Activated naive CD4-positive, alpha-beta T cell treated with anti-CD3 and anti-CD28 coated beads for 36 hours (primary cell): Measurements from ENCODE around the gene SLC47A2. TPM values are rescaled to one million over a fixed set of nuclear protein-coding genes. Genes with fewer than 3 reads are reported as not detected.

Experiments
- CTCF ChIA-PET: fragments of 350-600 bp; sonication (Branson Sonifier 250); formaldehyde crosslinking; loops from one replicate; lab custom pipeline; 2021; ENCODE audit warnings: antibody characterized with exemption; lab: Charles Lee
- DNase-seq: peaks from one replicate; pipeline ENCODE4 v3.0.0-alpha.2; 2020
- H3K27ac Mint-ChIP-seq: one replicate; pipeline ENCODE4 v1.8.0; 2021; ENCODE audit warnings: mild to moderate bottlenecking, mixed read lengths
- H3K27me3 Mint-ChIP-seq: one replicate; pipeline ENCODE4 v1.8.0; 2021; ENCODE audit warnings: low read depth, mixed read lengths
- H3K36me3 Mint-ChIP-seq: one replicate; pipeline ENCODE4 v1.8.0; 2021; ENCODE audit warnings: low read depth, mixed read lengths
- H3K4me1 Mint-ChIP-seq: one replicate; pipeline ENCODE4 v1.8.0; 2021; ENCODE audit warnings: low read depth, mixed read lengths
- H3K4me3 Mint-ChIP-seq: one replicate; pipeline ENCODE4 v1.8.0; 2021; ENCODE audit warnings: mild to moderate bottlenecking, moderate library complexity, mixed read lengths
- H3K9me3 Mint-ChIP-seq: one replicate; pipeline ENCODE4 v1.8.0; 2021; ENCODE audit warnings: mixed read lengths
- intact Hi-C: fragments of 100-400 bp; cut with micrococcal nuclease; formaldehyde crosslinking; loops from one replicate; pipeline ENCODE4 v1.15.1; 2023
- total RNA-seq, 2 experiments: library from RNA; stranded (reverse); gene quantifications; one replicate each; pipeline ENCODE4 v1.2.3, GENCODE V29; 2021

SLC47A2 gene
- total RNA-seq, 2 experiments from 2014 or later = not detected

DNA sequence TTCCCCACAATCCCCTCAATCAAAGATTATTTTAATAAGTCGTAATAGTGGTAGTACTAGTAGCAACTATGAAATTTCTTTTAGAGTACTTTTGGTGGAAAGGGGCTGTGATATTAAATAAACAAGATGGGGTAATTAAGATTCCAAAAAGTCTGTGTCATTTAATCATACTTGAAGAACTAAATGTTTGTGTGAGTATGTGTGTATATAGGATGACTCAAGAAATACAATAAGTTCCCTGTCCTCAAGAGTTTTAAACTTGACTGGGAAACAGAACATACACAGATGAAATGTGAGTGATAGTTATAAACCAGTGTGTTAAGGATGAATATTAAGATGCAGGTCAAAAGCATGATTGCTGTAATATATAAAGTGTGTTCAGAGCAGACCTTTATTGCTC is 65.6 kb downstream of the SLC47A2 start:
- Mint-ChIP-seq H3K27me3 (no peaks in the 10 kb centered on the region), H3K36me3 (peaks cover 17% of the 10 kb centered on the region), H3K4me1 (peaks cover 32% of the 10 kb centered on the region), H3K27ac (no peak overlapping the region), H3K9me3 (no peaks in the 10 kb centered on the region), H3K4me3 (no peak overlapping the region)
- intact Hi-C loops = no loop called here
- DNase-seq = no peak
- CTCF ChIA-PET = no interaction called here

GRCh38 chr17:19649274-19649541 is 67.2 kb downstream of the SLC47A2 start:
- no peaks in the 10 kb centered on the region for H3K27me3 Mint-ChIP-seq
- CTCF ChIA-PET = interaction anchor here (0.9 to 3.5 kb wide), 8 partner anchors 96 to 286 kb away, joined by 3 to 20 read pairs (median 4); partner anchors contain the start of gene B9D1
- H3K27ac Mint-ChIP-seq = no peak overlapping the region
- H3K9me3 Mint-ChIP-seq = no peaks in the 10 kb centered on the region
- peaks cover 11% of the 10 kb centered on the region for H3K36me3 Mint-ChIP-seq
- intact Hi-C loops = loop anchor here (2.0 to 5.0 kb wide), 4 partner anchors 98 to 330 kb away; partner anchors contain the start of genes ALDH3A1 and B9D1
- no peak for DNase-seq
- peak overlapping the region; percentile 90 for H3K4me3 Mint-ChIP-seq
- peaks cover 32% of the 10 kb centered on the region for H3K4me1 Mint-ChIP-seq

- Mint-ChIP-seq H3K36me3 (peaks cover 10% of the 10 kb centered on the region), H3K4me1 (peaks cover 32% of the 10 kb centered on the region), H3K9me3 (no peaks in the 10 kb centered on the region), H3K4me3 (peak within 1 kb of the TSS; percentile 90), H3K27me3 (no peaks in the 10 kb centered on the region), H3K27ac (peak within 1 kb of the TSS; percentile 73)
- CTCF ChIA-PET = interaction anchor here (0.9 to 3.5 kb wide), 10 partner anchors 26 to 286 kb away, joined by 3 to 24 read pairs (median 4); partner anchors contain the start of gene B9D1
- DNase-seq = peak; percentile 94
- intact Hi-C loops = loop anchor here (1.0 to 5.0 kb wide), 5 partner anchors 99 to 330 kb away; partner anchors contain the start of genes ALDH3A1, B9D1 and MAPK7
These were observed 67.7 kb downstream of the SLC47A2 start, which contains the start of gene ALDH3A2 for GRCh38 chr17:19648475-19649273. ALDH3A2 (plus strand) TSS chr17:19648751; CDS start chr17:19648972, 221 bp downstream.

- Mint-ChIP-seq H3K4me1 (peaks cover 32% of the 10 kb centered on the region), H3K27me3 (no peaks in the 10 kb centered on the region), H3K27ac (peak overlapping the region; percentile 73), H3K4me3 (peak overlapping the region; percentile 90), H3K9me3 (no peaks in the 10 kb centered on the region), H3K36me3 (peaks cover 4% of the 10 kb centered on the region)
- CTCF ChIA-PET = interaction anchor here (0.6 to 3.9 kb wide), 12 partner anchors 8 to 285 kb away, joined by 3 to 24 read pairs (median 5); partner anchors contain the start of gene B9D1
- intact Hi-C loops = loop anchor here (1.0 to 5.0 kb wide), 5 partner anchors 99 to 331 kb away; partner anchors contain the start of genes ALDH3A1, B9D1 and MAPK7
- DNase-seq = peak; percentile 52
These were observed 68.5 kb downstream of the SLC47A2 start for GRCh38 chr17:19647697-19648474.

DNA sequence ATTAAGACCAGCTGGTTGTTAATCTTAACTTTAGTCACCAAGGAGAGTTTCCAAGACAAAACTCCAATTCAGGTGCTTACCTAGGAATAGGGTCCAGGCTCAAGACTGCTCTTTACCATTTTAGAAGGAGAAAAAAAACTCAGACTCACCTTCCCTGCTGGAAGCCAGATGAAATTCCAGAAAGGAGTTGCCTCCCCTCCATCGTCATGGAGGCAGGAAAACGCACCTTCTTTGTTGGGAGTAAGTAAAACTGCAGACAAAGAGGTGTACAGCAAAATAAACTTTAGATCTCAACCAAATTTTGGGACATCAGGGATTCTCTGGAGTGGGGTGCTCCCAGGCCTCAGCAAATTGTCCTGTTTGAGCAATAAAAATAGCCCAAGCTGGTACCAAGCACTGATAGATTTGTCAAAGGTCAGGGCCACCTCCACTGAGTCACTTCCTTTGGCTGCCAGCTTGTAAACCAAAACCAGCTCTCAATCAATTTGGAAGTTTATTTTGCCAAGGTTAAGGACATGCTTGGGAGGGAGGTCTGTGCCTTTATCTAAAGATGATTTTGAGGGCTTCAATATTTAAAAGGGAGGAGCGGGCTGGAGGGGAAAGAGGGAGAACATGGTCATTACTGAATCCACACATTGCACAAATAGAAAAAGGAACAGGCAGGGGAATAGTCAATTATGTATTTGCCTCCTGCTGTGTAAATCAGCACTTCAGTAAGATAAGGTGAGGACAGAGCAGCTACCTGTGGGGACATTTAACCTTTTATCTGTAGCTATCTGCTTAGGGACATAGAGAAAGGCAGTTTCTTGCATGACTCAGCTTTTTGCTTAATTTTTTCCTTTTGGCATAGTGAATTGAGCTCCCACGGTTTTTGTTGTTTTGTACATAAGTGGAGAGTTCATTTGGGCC is 69.3 kb downstream of the SLC47A2 start:
- Mint-ChIP-seq H3K4me3 (peak overlapping the region; percentile 90), H3K9me3 (no peaks in the 10 kb centered on the region), H3K36me3 (no peaks in the 10 kb centered on the region), H3K4me1 (peaks cover 38% of the 10 kb centered on the region), H3K27me3 (no peaks in the 10 kb centered on the region), H3K27ac (peak overlapping the region; percentile 51)
- CTCF ChIA-PET = interaction anchor here (0.6 to 3.9 kb wide), 21 partner anchors 9 to 285 kb away, joined by 3 to 24 read pairs (median 4); partner anchors contain the start of gene B9D1
- intact Hi-C loops = loop anchor here (1.0 to 5.0 kb wide), 2 partner anchors 100 to 133 kb away; partner anchors contain the start of gene ALDH3A1
- peak; percentile 27 for DNase-seq

DNA sequence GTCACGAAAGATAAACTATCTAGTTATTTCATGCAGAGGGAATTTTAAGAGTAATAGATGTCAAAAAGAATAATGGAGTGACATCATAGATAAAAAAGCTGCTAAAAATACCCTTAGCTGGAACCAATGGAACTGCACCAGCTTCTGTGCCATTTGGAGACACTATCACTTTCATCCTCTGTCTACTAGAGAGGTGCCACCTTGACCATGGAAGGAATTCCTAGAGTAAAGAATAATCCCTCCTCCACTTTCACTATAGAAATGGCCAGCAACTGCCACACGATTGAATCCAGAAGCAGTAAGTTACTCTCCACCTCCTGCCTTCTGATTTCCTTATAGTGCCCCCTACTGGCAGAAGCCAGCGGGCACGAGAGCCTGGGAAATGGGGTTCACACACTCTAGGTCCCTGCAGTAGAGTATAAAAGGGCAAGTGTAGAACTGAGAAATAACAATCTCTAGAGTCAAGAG is 70.6 kb downstream of the SLC47A2 start:
- Mint-ChIP-seq H3K9me3 (no peaks in the 10 kb centered on the region), H3K4me3 (no peak overlapping the region), H3K27me3 (no peaks in the 10 kb centered on the region), H3K27ac (no peak overlapping the region), H3K4me1 (peaks cover 37% of the 10 kb centered on the region), H3K36me3 (no peaks in the 10 kb centered on the region)
- CTCF ChIA-PET = interaction anchor here (0.8 to 3.9 kb wide), 11 partner anchors 10 to 283 kb away, joined by 3 to 24 read pairs (median 6); partner anchors contain the start of gene B9D1
- peak; percentile 75 for DNase-seq
- intact Hi-C loops = loop anchor here (1.0 to 5.0 kb wide), 2 partner anchors 102 to 131 kb away; partner anchors contain the start of gene ALDH3A1

DNA sequence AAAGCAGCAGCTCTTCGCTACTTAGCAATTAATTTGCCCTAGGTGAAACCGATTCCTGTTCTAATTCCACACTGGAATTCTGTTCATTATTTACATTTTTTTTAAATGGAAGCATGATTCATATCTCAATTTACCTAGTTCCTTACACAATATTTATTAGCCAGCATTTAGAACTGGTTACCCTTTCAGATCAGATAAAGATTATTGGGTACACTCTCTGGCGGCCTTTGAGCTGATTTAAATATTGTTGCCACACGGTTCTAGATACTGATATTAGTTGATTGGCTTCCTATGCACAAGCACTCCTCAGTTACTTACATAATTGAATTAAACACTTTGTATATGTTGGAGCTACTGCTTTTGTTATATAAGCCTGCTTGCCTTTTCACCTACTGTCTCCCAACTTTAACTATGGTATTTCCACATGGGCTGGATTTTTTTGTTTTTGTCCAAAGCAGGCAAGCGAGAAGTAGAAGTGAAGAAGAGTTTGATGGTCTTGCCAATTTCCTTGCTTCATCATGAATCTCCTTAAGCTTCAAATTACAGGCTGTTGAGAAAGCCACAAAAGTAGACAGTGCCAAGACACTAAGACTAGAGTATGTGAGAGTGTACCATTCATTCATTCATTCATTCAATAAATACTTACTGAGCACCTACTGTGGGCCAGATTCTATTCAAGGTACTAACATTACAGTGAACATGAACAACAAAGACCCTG is 71.7 kb downstream of the SLC47A2 start:
- Mint-ChIP-seq H3K9me3 (no peaks in the 10 kb centered on the region), H3K4me3 (no peak overlapping the region), H3K27me3 (no peaks in the 10 kb centered on the region), H3K27ac (no peak overlapping the region), H3K36me3 (no peaks in the 10 kb centered on the region), H3K4me1 (peaks cover 28% of the 10 kb centered on the region)
- intact Hi-C loops = loop anchor here (5.0 kb wide), 1 partner anchor 103 kb away; the partner anchor contains the start of gene ALDH3A1
- CTCF ChIA-PET = interaction anchor here (0.5 to 3.9 kb wide), 7 partner anchors 11 to 446 kb away, joined by 3 to 18 read pairs (median 4); partner anchors contain the start of gene B9D1
- no peak for DNase-seq

DNA sequence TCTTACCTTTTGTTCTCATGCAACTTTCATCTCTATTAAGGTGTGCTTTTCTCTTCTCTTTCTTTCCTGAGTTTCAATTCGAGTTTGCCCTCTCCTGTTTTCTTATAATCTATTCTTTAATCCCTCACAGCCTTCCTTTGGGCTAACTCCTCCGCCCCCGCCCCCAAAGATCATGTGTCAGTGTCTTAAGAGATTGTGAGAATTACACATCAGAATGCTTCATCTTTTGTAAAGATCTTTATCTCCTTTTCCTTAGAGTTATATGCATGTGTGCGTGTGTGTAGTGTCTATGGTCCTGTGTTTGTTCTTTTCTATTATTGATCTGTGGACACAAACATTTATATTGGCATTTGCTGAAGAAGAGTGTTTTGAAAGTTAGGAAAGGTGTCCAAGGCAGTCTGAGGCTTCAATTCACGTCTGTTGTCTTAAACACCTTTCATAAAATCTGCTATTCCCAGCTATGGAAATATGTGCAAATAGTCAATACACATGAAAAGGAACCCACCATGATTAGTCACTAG is 74.0 kb downstream of the SLC47A2 start:
- DNase-seq = no peak
- CTCF ChIA-PET = no interaction called here
- Mint-ChIP-seq H3K27me3 (peaks cover 2% of the 10 kb centered on the region), H3K36me3 (no peaks in the 10 kb centered on the region), H3K9me3 (peaks cover 3% of the 10 kb centered on the region), H3K4me3 (no peak overlapping the region), H3K27ac (no peak overlapping the region), H3K4me1 (peaks cover 17% of the 10 kb centered on the region)
- intact Hi-C loops = no loop called here

- CTCF ChIA-PET = no interaction called here
- Mint-ChIP-seq H3K27ac (no peak overlapping the region), H3K4me3 (no peak overlapping the region), H3K9me3 (peaks cover 3% of the 10 kb centered on the region), H3K27me3 (peaks cover 2% of the 10 kb centered on the region), H3K36me3 (no peaks in the 10 kb centered on the region), H3K4me1 (peaks cover 11% of the 10 kb centered on the region)
- no peak for DNase-seq
- intact Hi-C loops = no loop called here
These were observed 74.6 kb downstream of the SLC47A2 start for GRCh38 chr17:19641687-19642372.

DNA sequence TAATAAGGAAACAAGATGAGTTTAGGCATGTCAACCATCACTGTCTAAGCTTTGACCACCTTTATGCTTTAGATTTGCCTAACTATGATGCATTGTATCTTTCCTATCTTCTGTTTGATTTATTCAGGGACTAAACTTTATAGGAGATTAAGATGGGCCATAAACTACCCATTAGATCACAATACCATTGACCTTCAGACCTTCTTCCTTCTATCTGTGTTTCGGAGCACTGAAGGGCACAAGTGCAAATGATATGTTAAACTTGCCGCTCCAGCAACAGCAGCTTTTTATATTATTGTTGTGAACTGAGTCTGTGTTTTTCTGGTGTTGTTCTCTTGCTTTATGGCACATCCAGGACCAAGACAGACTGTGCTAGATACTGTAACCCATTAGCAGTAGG is 84.5 kb downstream of the SLC47A2 start:
- Mint-ChIP-seq H3K27me3 (peaks cover 2% of the 10 kb centered on the region), H3K27ac (no peak overlapping the region), H3K4me3 (no peak overlapping the region), H3K9me3 (no peaks in the 10 kb centered on the region), H3K4me1 (no peaks in the 10 kb centered on the region), H3K36me3 (no peaks in the 10 kb centered on the region)
- DNase-seq = no peak
- CTCF ChIA-PET = no interaction called here
- intact Hi-C loops = no loop called here
